ENCODE results near the gene TNFAIP1.

The TNFAIP1 gene

DNA sequence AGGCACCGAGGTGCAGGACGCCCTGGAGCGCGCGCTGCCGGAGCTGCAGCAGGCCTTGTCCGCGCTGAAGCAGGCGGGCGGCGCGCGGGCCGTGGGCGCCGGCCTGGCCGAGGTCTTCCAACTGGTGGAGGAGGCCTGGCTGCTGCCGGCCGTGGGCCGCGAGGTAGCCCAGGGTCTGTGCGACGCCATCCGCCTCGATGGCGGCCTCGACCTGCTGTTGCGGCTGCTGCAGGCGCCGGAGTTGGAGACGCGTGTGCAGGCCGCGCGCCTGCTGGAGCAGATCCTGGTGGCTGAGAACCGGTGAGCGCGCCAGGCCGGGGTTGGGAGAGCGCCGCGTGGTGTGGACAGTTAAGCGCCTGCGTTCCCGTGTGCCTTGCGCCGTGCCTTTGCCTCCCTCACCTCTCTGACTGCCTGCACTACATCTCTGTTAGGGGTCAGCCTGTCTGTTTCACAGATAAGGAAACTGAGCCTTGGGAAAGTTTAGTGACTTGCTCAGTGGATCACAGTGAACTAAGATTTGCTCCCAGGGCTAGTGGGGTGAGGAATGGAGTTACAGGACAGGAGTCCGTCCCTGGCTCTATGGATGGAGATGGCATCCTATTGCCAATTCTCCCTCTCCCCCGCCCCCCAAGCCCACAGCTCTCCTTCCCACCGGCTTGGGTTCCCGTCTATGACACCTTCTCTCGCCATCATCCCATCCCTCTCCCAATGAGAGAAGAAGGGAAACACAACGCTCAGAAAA, 36.8 kb downstream of the TNFAIP1 start:
- DNase-seq = no peak

DNA sequence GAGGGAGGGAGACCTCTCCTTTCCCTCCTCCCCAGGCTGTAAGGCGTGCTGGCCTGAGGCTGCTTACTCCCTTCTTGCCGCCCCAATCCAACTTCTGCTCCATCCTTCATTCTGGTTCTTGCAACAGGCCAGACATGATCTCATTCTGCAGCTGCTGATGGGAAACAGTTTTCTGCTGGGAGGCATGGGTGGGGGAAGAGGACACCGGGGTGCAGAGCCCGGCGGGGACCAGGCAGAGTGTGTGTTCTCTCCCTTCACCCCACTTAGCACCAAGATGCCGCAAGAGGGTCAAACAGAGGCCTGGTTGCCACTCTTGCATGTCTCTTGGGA, 37.3 kb downstream of the TNFAIP1 start:
- DNase-seq = no peak

DNA sequence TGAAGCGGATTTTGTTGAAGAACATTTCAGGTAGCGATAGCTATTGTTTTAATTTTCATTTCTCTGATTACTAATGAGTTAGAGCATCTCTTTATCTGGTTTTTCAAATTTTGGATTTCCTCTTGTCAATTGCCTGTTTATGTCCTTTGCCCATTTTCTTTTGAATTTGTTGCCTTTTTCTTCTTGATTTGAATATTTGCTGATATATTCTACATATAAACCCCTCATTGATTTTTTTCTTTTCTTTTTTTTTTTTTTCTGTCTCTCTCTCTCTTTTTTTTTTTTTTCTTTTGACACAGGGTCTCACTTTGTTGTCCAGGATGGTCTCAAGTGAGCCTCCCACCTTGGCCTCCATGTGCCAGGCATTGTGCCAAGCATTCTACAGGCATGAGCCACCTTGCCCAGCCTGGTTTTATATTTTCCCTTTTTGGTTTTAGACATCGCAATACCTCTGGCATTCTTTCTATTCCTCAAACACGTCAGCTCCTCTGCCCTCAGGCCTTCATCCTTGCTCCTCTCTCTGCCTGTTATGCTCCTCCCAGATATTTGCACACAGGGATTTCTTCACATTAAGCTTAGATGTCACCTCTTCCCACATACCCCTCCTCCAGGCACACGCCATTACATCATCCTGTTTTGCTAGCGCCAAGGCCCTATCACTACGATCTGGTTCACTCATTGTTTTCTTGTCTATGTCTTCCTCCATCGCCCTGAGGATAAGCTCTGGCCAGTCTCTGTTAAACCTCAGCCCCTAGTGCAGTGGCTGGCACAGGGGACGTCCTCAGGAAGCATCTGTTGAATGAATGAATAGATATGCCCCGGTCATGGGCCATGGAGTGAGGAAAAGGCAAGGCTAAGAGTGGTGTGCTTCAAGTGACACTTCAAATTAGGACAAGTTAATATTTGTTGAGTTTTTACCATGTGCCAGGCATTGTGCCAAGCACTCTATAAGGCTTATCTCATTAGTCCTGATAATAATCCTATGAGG, 44.5 kb downstream of the TNFAIP1 start:
- DNase-seq = no peak

DNA sequence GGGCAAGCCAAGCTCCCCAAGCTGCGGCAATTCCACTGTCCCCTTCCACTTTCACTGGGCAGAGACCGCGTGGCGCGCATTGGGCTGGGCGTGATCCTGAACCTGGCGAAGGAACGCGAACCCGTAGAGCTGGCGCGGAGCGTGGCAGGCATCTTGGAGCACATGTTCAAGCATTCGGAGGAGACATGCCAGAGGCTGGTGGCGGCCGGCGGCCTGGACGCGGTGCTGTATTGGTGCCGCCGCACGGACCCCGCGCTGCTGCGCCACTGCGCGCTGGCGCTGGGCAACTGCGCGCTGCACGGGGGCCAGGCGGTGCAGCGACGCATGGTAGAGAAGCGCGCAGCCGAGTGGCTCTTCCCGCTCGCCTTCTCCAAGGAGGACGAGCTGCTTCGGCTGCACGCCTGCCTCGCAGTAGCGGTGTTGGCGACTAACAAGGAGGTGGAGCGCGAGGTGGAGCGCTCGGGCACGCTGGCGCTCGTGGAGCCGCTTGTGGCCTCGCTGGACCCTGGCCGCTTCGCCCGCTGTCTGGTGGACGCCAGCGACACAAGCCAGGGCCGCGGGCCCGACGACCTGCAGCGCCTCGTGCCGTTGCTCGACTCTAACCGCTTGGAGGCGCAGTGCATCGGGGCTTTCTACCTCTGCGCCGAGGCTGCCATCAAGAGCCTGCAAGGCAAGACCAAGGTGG, 45.7 kb downstream of the TNFAIP1 start:
- DNase-seq = no peak

DNA sequence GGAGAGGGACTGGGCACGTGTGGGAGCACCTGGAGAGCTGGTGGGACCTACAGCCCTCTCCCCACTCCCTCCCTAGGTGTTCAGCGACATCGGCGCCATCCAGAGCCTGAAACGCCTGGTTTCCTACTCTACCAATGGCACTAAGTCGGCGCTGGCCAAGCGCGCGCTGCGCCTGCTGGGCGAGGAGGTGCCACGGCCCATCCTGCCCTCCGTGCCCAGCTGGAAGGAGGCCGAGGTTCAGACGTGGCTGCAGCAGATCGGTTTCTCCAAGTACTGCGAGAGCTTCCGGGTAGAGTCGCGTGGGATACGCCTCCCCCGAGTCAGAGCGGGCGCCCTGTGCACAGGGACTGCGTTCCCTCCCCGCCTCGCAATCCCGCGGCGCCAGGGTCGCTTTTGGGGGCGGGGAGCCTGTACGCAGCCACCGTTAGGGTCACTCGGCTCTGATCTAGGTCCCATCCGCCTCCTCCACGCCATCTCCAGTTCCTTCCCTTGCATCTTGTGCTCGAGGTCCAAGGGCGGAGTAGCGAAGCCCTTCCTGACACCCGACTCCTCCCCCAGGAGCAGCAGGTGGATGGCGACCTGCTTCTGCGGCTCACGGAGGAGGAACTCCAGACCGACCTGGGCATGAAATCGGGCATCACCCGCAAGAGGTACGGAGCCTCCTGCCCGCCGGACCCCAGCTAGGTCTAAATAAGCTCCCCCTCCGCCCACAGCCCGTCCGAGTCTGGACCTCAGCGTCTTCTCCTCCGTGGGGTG, 48.9 kb downstream of the TNFAIP1 start:
- no peak for DNase-seq

DNA sequence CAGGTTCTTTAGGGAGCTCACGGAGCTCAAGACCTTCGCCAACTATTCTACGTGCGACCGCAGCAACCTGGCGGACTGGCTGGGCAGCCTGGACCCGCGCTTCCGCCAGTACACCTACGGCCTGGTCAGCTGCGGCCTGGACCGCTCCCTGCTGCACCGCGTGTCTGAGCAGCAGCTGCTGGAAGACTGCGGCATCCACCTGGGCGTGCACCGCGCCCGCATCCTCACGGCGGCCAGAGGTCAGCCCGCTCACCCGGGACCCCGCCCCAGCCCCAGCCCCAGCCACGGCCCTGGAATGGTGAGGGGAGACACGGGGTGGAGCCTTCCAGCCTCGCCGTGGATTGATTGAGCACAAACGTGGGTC, 49.5 kb downstream of the TNFAIP1 start:
- DNase-seq = no peak

DNA sequence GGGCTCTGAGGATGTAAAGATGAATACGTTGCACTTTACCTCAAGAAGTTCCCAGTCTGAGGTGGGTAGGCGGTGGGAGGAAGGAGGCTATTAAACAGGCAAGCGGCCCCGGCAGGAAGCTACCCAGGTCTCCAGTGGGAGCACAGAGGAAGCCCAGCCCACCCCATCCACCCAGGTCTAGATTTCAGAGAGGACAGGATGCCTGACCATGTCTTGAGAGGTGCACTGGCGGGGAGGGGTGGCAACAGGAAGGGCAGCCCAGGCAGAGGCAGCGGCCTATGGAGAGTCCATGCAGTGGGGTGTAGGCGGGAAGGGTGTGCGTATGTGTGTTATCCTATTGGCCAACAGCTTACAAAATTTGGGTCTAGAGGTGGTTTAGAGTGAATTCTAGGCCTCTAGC, 49.8 kb downstream of the TNFAIP1 start:
- DNase-seq = no peak

DNA sequence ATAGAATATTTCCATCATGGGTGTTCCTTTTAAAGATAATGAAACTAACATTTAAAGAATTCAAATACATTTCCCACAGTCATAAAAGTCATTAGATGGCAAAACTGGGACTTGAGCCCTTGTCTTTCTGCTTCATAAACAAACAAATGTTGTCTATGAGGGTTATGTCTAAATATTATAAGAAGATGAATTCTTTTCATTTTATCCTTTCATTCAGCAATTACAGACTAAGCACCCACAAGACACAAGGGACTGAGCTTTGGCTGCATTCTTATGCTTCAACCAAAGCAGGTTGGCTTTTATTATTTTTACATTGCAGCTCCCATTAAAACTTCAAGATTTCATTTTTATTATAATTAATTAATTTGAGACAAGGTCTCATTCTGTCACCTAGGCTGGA, 50.8 kb downstream of the TNFAIP1 start:
- DNase-seq = no peak

DNA sequence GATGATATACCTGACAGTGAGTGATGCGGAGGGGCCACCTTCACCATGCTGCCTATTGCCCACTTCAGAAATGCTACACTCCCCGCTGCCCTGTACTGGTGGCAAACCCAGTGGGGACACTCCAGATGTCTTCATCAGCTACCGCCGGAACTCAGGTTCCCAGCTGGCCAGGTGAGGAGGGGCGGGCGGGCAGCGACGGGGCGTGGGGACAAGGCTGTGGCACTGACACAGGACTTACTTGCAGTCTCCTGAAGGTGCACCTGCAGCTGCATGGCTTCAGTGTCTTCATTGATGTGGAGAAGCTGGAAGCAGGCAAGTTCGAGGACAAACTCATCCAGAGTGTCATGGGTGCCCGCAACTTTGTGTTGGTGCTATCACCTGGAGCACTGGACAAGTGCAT, 52.5 kb downstream of the TNFAIP1 start:
- no peak for DNase-seq

DNA sequence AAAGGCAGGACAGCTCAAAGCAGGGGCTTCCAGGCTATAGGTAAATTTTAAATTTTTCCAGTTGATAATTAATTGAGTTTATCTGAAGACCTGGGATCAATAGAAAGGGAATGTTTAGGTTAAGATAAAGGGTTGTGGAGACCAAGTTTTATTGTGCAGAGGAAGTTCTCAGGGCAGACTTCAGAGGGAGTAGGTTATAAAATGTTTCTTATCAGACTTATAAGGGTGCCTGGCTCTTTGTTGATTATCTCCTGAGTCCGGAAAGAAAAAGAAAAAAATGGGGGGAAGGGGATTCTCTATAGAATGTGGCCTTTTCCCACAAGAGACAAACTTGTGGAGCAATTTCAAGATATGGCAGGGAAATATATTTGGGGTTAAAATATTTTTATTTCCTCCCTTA, 54.6 kb downstream of the TNFAIP1 start:
- no peak for DNase-seq

DNA sequence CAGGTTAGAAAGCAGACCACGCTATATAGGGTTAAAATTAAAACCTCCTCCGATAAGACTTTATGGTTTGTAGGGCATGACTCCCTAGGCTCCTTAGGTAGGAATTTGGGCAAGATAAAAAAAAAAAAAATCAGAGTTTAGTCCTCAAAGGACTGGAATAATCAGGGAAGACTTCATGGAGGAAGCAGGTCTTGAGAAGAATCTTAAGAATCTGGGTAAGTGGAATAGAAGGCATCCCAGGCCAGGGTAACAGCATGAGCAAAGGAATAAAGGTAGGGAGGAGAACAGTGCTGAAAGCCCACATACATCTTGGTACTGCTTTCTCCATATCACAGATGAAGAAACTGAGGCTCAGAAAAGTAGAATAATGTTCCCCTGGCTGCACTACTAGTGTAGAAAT, 55.0 kb downstream of the TNFAIP1 start:
- no peak for DNase-seq

DNA sequence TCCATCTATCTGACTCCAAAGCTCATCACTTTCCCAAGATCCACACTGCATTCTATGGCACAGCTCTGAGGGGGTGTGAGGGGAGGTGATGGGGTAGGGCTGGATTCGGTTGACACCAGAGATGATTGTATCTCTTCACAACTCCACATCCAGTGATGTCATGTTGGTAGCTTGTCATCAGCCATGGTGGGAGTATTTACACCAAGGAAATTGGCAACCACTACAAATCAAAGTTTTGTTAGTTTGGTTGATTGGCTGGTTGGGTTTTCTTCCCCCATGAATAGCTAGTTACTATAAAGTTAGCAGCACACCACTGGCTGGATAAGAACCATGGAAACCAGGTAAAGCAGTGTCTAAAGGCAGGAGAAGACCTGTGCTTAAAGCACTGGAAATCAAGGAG, 55.4 kb downstream of the TNFAIP1 start:
- no peak for DNase-seq

DNA sequence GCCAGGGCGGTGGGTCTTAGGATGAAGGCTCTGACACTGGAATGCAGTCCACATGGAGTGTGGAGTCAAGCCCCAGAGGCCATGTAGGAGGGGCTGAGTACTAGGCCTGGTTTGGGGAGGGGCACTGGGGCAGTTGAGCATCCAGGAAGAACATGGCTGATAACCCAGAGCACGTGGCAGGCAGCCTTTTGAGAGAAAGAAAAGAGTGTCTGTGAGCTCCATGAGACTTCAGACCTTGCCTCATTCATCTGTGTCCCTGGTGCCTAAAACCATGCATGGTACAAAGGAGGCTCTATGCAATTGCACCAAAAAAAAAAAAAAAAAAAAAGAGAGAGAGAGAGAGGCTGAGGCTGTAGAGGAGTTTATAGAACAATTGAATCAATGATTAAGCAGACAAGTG, 55.8 kb downstream of the TNFAIP1 start:
- no peak for DNase-seq

DNA sequence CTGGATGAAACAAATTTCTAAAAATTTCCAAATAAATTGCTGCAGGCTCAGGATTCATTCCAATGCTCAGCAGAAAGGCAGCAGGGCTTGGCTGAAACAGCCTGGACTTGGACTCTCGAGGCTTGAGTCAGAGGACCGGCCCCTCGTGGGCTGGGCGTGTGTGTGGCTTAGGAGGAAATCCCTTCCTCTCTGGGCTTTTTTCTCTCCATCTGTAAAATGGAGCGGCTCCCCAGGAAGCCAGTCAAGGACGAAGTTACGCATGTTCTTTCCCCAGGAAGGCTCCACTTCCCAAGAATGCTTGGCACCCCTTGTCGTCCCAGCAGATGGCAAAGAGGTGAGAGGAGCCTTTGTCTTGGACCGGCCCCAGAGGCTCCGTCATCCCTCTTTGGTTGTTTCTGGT, 56.9 kb downstream of the TNFAIP1 start:
- no peak for DNase-seq

DNA sequence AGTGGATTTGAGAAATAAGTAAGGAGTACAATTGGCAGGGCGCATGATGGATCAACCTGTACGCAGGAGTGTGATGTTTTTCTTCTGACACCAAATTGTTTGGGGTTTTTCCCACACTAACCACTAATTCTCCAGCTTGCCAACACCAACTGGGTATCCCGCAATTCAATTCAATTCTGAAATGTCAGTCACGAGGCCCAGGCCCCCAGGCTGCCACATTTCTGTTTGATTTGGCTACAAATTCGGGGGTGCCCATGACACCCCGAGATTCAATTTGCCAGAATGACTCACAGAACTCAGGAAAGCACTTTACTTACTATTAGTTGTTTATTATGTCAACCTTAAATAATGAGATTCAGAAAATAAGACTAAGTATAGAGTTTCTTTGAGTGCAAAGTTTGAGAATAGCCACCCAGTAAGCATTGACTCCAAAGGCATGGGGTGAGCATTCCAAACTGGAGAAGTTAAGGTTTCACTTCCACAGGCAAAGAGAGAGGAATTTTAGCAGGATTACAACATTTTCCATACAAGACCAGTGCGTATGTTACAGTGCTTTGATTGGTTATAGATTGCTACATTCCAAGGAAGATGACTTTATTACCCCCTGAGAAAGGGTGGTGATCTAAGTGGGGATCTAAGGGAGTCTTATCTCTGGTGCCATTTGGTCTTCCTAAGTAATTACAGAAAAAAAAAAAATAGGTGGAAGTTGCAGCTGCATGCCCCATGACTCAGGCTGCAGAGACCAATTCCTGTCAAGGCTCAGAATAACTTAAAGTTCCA, 59.0 kb downstream of the TNFAIP1 start:
- DNase-seq = no peak

DNA sequence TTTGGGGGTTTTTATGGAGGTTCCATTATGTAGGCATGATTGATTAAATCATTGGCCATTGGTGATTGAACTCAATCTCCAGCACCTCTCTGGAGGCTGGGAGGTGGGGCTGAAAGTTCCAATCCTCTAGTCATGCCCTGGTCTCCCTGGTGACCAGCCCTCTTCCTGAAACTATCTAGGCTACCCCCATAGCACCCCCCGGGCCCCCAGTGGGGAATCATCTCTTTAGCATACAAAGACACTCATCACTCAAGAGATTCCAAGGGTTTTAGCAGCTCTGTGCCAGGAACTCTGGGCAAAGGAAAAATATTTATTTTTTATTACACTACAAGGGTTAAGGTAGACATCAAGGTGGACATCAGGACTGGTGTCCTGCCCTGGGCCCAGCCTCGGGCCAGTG, 59.9 kb downstream of the TNFAIP1 start:
- DNase-seq = no peak

DNA sequence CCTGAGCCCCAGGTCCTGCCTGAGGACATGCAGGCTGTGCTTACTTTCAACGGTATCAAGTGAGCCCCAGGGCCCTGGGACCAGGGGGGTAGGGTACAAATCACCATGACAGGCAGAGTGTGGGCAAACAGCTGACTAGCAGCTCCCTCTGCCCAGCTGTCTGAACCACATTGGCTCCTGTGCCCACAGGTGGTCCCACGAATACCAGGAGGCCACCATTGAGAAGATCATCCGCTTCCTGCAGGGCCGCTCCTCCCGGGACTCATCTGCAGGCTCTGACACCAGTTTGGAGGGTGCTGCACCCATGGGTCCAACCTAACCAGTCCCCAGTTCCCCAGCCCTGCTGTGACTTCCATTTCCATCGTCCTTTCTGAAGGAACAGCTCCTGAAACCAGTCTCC, 60.4 kb downstream of the TNFAIP1 start:
- no peak for DNase-seq

All from hippocampal formation (tissue), 2 donors.